Activated CD4-positive, alpha-beta T cell treated with anti-CD3 and anti-CD28 coated beads, Interleukin-2, amount 10 ng/mL, durations not matched to agents 24 days and 14 days (primary cell): Measurements from ENCODE around the gene LDAF1. TPM values are rescaled to one million over a fixed set of nuclear protein-coding genes. Genes with fewer than 3 reads are reported as not detected.

Experiments used
- DNase-seq: peaks from one replicate; pipeline ENCODE4 v3.0.0; 2022
- H3K27ac Mint-ChIP-seq: one replicate; pipeline ENCODE4 v1.8.0; 2022; ENCODE audit warnings: mild to moderate bottlenecking, mixed read lengths
- H3K27me3 Mint-ChIP-seq: one replicate; pipeline ENCODE4 v1.8.0; 2022; ENCODE audit warnings: mixed read lengths
- H3K36me3 Mint-ChIP-seq: one replicate; pipeline ENCODE4 v1.8.0; 2022; ENCODE audit warnings: low read depth, mild to moderate bottlenecking, mixed read lengths
- H3K4me1 Mint-ChIP-seq: one replicate; pipeline ENCODE4 v1.8.0; 2021; ENCODE audit warnings: mixed read lengths
- H3K4me3 Mint-ChIP-seq: one replicate; pipeline ENCODE4 v1.8.0; 2022; ENCODE audit warnings: mild to moderate bottlenecking, moderate library complexity, mixed read lengths
- H3K9me3 Mint-ChIP-seq: one replicate; pipeline ENCODE4 v1.8.0; 2021; ENCODE audit warnings: mixed read lengths
- intact Hi-C: fragments of 100-400 bp; cut with micrococcal nuclease; formaldehyde crosslinking; loops from one replicate; pipeline ENCODE4 v1.15.1; 2023
- total RNA-seq: library from RNA; stranded (reverse); gene quantifications from 2 replicates; pipeline ENCODE4 v1.2.3, GENCODE V29; 2022

LDAF1 gene
- total RNA-seq, 1 donor from 2014 or later: 7.3 TPM

- Mint-ChIP-seq H3K4me1 (peaks cover 4% of the 10 kb centered on the region), H3K27me3 (peaks cover 36% of the 10 kb centered on the region), H3K36me3 (no peaks in the 10 kb centered on the region), H3K9me3 (no peaks in the 10 kb centered on the region), H3K4me3 (no peak overlapping the region), H3K27ac (no peak overlapping the region)
- DNase-seq: no peak
- intact Hi-C loops: no loop called here
Measured at GRCh38 chr16:21222495-21223337, 64.2 kb downstream of the LDAF1 start.

GRCh38 chr16:21223787-21224186, 65.3 kb downstream of the LDAF1 start:
- Mint-ChIP-seq H3K36me3 (no peaks in the 10 kb centered on the region), H3K27me3 (peaks cover 45% of the 10 kb centered on the region), H3K9me3 (no peaks in the 10 kb centered on the region), H3K4me3 (no peak overlapping the region), H3K4me1 (peaks cover 4% of the 10 kb centered on the region), H3K27ac (no peak overlapping the region)
- no peak for DNase-seq
- intact Hi-C loops: no loop called here

GRCh38 chr16:21224800-21225199, 66.3 kb downstream of the LDAF1 start:
- no peak overlapping the region for H3K27ac Mint-ChIP-seq
- H3K9me3 Mint-ChIP-seq: no peaks in the 10 kb centered on the region
- H3K4me1 Mint-ChIP-seq: peaks cover 4% of the 10 kb centered on the region
- H3K4me3 Mint-ChIP-seq: no peak overlapping the region
- DNase-seq: no peak
- peaks cover 47% of the 10 kb centered on the region for H3K27me3 Mint-ChIP-seq
- no peaks in the 10 kb centered on the region for H3K36me3 Mint-ChIP-seq
- intact Hi-C loops: no loop called here

GRCh38 chr16:21226749-21227148, 68.3 kb downstream of the LDAF1 start:
- no peak for DNase-seq
- H3K27ac Mint-ChIP-seq: no peak overlapping the region

GRCh38 chr16:21227866-21228265, 69.4 kb downstream of the LDAF1 start:
- H3K27ac Mint-ChIP-seq: no peak overlapping the region
- H3K27me3 Mint-ChIP-seq: peaks cover 38% of the 10 kb centered on the region
- no peak overlapping the region for H3K4me3 Mint-ChIP-seq
- no peak for DNase-seq
- H3K36me3 Mint-ChIP-seq: no peaks in the 10 kb centered on the region
- H3K9me3 Mint-ChIP-seq: no peaks in the 10 kb centered on the region
- intact Hi-C loops: no loop called here
- H3K4me1 Mint-ChIP-seq: peaks cover 4% of the 10 kb centered on the region

More at GRCh38 chr16:21226749-21227148, 68.3 kb downstream of the LDAF1 start:
- H3K4me3 Mint-ChIP-seq: no peak overlapping the region
- no peaks in the 10 kb centered on the region for H3K9me3 Mint-ChIP-seq
- H3K4me1 Mint-ChIP-seq: peaks cover 4% of the 10 kb centered on the region
- H3K36me3 Mint-ChIP-seq: no peaks in the 10 kb centered on the region
- intact Hi-C loops: no loop called here
- H3K27me3 Mint-ChIP-seq: peaks cover 40% of the 10 kb centered on the region

DNA sequence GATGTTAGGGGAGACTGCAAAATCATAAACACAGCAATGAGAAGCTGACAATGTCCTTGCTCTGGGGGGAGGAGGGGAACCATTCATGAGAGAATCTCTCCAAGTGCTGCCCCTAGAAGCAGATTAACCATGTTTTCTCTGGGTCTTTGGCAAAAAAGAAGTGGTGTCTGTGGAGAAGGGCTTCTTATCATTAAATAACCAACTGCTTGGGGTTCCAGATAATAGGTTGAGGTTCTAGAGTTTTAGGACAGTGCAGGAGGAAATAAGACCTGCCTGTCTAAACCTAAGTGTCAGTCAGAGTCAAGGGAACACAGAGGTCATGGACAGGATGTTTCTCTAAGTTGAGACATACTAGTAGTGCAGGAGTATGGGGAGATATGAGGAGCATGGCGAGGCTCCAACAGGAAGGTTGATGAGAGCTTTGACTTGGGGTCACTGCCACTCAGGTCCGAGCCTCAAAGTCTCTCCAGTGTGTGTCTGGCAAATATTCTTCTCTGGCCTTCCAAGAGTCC, 69.9 kb downstream of the LDAF1 start:
- Mint-ChIP-seq H3K36me3 (no peaks in the 10 kb centered on the region), H3K4me3 (no peak overlapping the region), H3K27me3 (peaks cover 40% of the 10 kb centered on the region), H3K27ac (no peak overlapping the region), H3K9me3 (no peaks in the 10 kb centered on the region), H3K4me1 (peaks cover 4% of the 10 kb centered on the region)
- no peak for DNase-seq
- intact Hi-C loops: no loop called here

Other genes starting within 250 kb of the LDAF1 start
- gene DNAH3, start 7.8 kb upstream of the LDAF1 start, total RNA-seq: 0.02 TPM in 1 of 2 replicates, not detected in the other
- gene ZP2, start 52.9 kb downstream of the LDAF1 start, total RNA-seq: not detected in 2 replicates
- gene ANKS4B, start 75.0 kb downstream of the LDAF1 start, total RNA-seq: not detected in 2 replicates
- not detected in 2 replicates for gene CRYM, start 119.6 kb downstream of the LDAF1 start, total RNA-seq